ENCODE results near the gene AGPAT4.

The AGPAT4 gene

GRCh38 chr6:161110028-161110779 is 163.7 kb downstream of the AGPAT4 start:
- DNase-seq (ENCODE audit: low read depth) = no peak

- no peak for DNase-seq (ENCODE audit: low read depth)
These were observed 164.5 kb downstream of the AGPAT4 start for GRCh38 chr6:161109366-161109765.

- DNase-seq (ENCODE audit: low read depth) = no peak
These were observed 164.9 kb downstream of the AGPAT4 start for GRCh38 chr6:161108916-161109315.

- DNase-seq (ENCODE audit: low read depth) = no peak
These were observed 165.8 kb downstream of the AGPAT4 start for GRCh38 chr6:161107779-161108730.

- no peak for DNase-seq (ENCODE audit: low read depth)
These were observed 168.5 kb downstream of the AGPAT4 start for GRCh38 chr6:161105408-161105807.

- no peak for DNase-seq (ENCODE audit: low read depth)
These were observed 168.9 kb downstream of the AGPAT4 start for GRCh38 chr6:161104966-161105365.

- DNase-seq (ENCODE audit: low read depth) = no peak
These were observed 170.4 kb downstream of the AGPAT4 start for GRCh38 chr6:161103475-161103874.

- no peak for DNase-seq (ENCODE audit: low read depth)
These were observed 172.3 kb downstream of the AGPAT4 start for GRCh38 chr6:161101517-161101916.

- DNase-seq (ENCODE audit: low read depth) = no peak
These were observed 173.8 kb downstream of the AGPAT4 start for GRCh38 chr6:161100072-161100471.

GRCh38 chr6:161095916-161096315 is 177.9 kb downstream of the AGPAT4 start:
- no peak for DNase-seq (ENCODE audit: low read depth)

GRCh38 chr6:161094955-161095354 is 178.9 kb downstream of the AGPAT4 start:
- DNase-seq (ENCODE audit: low read depth) = no peak

GRCh38 chr6:161091972-161092701 is 181.7 kb downstream of the AGPAT4 start:
- DNase-seq (ENCODE audit: low read depth) = no peak

- DNase-seq (ENCODE audit: low read depth) = no peak
These were observed 182.7 kb downstream of the AGPAT4 start for GRCh38 chr6:161091151-161091550.

- DNase-seq (ENCODE audit: low read depth) = no peak
These were observed 185.1 kb downstream of the AGPAT4 start for GRCh38 chr6:161088676-161089328.

GRCh38 chr6:161085246-161085645 is 188.6 kb downstream of the AGPAT4 start:
- no peak for DNase-seq (ENCODE audit: low read depth)

GRCh38 chr6:161082215-161082614 is 191.6 kb downstream of the AGPAT4 start:
- DNase-seq (ENCODE audit: low read depth) = no peak

GRCh38 chr6:161080263-161080970 is 193.4 kb downstream of the AGPAT4 start:
- no peak for DNase-seq (ENCODE audit: low read depth)

Data from HS-5 (cell line).